NT2/D1 (cell line): ENCODE results near the gene WSCD1.

Experiments
- SUZ12 ChIP-seq: IDR thresholded peaks from 2 replicates; pipeline ENCODE4 v1.6.1; 2011; ENCODE audit not compliant: insufficient read length, insufficient read depth; ENCODE audit errors: extremely low read depth
- YY1 ChIP-seq: IDR thresholded peaks from 2 replicates; pipeline ENCODE4 v1.6.1; 2011; ENCODE audit not compliant: insufficient read length, insufficient read depth
- ZNF274 ChIP-seq: IDR thresholded peaks from 2 replicates; pipeline ENCODE4 v1.6.1; 2011; ENCODE audit warnings: mild to moderate bottlenecking, low read depth, low read length

- TF ChIP-seq YY1 (no peak), ZNF274 (no peak), SUZ12 (no peak)
Measured at GRCh38 chr17:6162892-6163291, 92.7 kb downstream of the WSCD1 start.
